ENCODE results near the gene PKD2L1. TPM values are rescaled to one million over a fixed set of nuclear protein-coding genes. Genes with fewer than 3 reads are reported as not detected.
"Not testable (repeated sequence)": the region's sequence is repeated elsewhere in the genome, so short reads cannot be mapped to it uniquely, and the experiment has no call there.

PKD2L1 gene
- not detected for polyA plus RNA-seq (2013)

- Histone ChIP-seq H3K4me3 (ENCODE audit: control insufficient read depth in 1 of 7, extremely low read depth in 1 of 7, insufficient read depth in 4 of 7, low read depth in 2 of 7, low read length in 6 of 7) (no peak within 1 kb of the TSS), H3K36me3 (ENCODE audit: control insufficient read depth in 4 of 4, insufficient read depth in 4 of 4, low read length in 3 of 4) (no peaks in the 10 kb centered on the region), H3K4me1 (ENCODE audit: control extremely low read depth in 1 of 4, control insufficient read depth in 4 of 4, insufficient read depth in 4 of 4, low read length in 3 of 4) (peaks cover 10 to 19% (median 12%) of the 10 kb centered on the region in 4 experiments), H3K27me3 (replicated peaks in 2 of 5; ENCODE audit: control insufficient read depth in 4 of 5, insufficient read depth in 5 of 5, low read length in 4 of 5) (peaks cover 0 to 11% (median 0%) of the 10 kb centered on the region in 5 experiments), H3K9me3 (ENCODE audit: control extremely low read depth in 1 of 5, control insufficient read depth in 4 of 5, insufficient read depth in 2 of 5, low read depth in 1 of 5, low read length in 4 of 5) (no peaks in the 10 kb centered on the region), H3K27ac (ENCODE audit: insufficient read depth in 1 of 2, low read depth in 1 of 2, low read length in 2 of 2, poor library complexity in 1 of 2, severe bottlenecking in 2 of 2) (no peak within 1 kb of the TSS)
- 89% methylated on average over 3 of the region's 5 CpGs for WGBS (ENCODE audit: insufficient coverage)
- POLR2A ChIA-PET: no interaction called here
- DNase-seq: no peak
- CTCF ChIA-PET: interaction anchor here (1.2 to 7.5 kb wide), 4 partner anchors 12 to 102 kb away, joined by 3 to 74 read pairs (median 13); partner anchors contain the start of gene SCD
Observed at GRCh38 chr10:100330079-100330478, at the start of gene PKD2L1. TSS of gene PKD2L1 (minus strand) at chr10:100330228. CDS start at chr10:100330103, 125 bp downstream.

GRCh38 chr10:100377830-100378229 is 47.8 kb upstream of the PKD2L1 start:
- peaks cover 0 to 37% (median 23%) of the 10 kb centered on the region in 4 experiments for H3K4me1 ChIP-seq (ENCODE audit: control extremely low read depth in 1 of 4, control insufficient read depth in 4 of 4, insufficient read depth in 4 of 4, low read length in 3 of 4)
- DNase-seq: no peak
- H3K27me3 ChIP-seq (replicated peaks in 2 of 5; ENCODE audit: control insufficient read depth in 4 of 5, insufficient read depth in 5 of 5, low read length in 4 of 5): no peaks in the 10 kb centered on the region
- ChIA-PET POLR2A (no interaction called here), CTCF (interaction anchor here (0.9 to 1.6 kb wide), 4 partner anchors 35 to 133 kb away, joined by 3 to 8 read pairs (median 4); no protein-coding TSS in a partner anchor)
- no peaks in the 10 kb centered on the region for H3K9me3 ChIP-seq (ENCODE audit: control extremely low read depth in 1 of 5, control insufficient read depth in 4 of 5, insufficient read depth in 2 of 5, low read depth in 1 of 5, low read length in 4 of 5)
- 73% methylated on average over 2 of the region's 5 CpGs for WGBS (ENCODE audit: insufficient coverage)
- H3K36me3 ChIP-seq (ENCODE audit: control insufficient read depth in 4 of 4, insufficient read depth in 4 of 4, low read length in 3 of 4): peaks cover 0 to 10% (median 4%) of the 10 kb centered on the region in 4 experiments
- H3K27ac ChIP-seq (ENCODE audit: insufficient read depth in 1 of 2, low read depth in 1 of 2, low read length in 2 of 2, poor library complexity in 1 of 2, severe bottlenecking in 2 of 2): no peak overlapping the region
- H3K4me3 ChIP-seq (ENCODE audit: control insufficient read depth in 1 of 7, extremely low read depth in 1 of 7, insufficient read depth in 4 of 7, low read depth in 2 of 7, low read length in 6 of 7): no peak overlapping the region

GRCh38 chr10:100376656-100377055 is 46.6 kb upstream of the PKD2L1 start:
- H3K9me3 ChIP-seq (ENCODE audit: control extremely low read depth in 1 of 5, control insufficient read depth in 4 of 5, insufficient read depth in 2 of 5, low read depth in 1 of 5, low read length in 4 of 5); POLR2A ChIA-PET; H3K36me3 ChIP-seq (ENCODE audit: control insufficient read depth in 4 of 4, insufficient read depth in 4 of 4, low read length in 3 of 4); H3K4me3 ChIP-seq (ENCODE audit: control insufficient read depth in 1 of 7, extremely low read depth in 1 of 7, insufficient read depth in 4 of 7, low read depth in 2 of 7, low read length in 6 of 7); H3K27me3 ChIP-seq (replicated peaks in 2 of 5; ENCODE audit: control insufficient read depth in 4 of 5, insufficient read depth in 5 of 5, low read length in 4 of 5); H3K27ac ChIP-seq (ENCODE audit: insufficient read depth in 1 of 2, low read depth in 1 of 2, low read length in 2 of 2, poor library complexity in 1 of 2, severe bottlenecking in 2 of 2); DNase-seq: not testable (repeated sequence)
- H3K4me1 ChIP-seq (ENCODE audit: control extremely low read depth in 1 of 4, control insufficient read depth in 4 of 4, insufficient read depth in 4 of 4, low read length in 3 of 4): peaks cover 7 to 48% (median 31%) of the 10 kb centered on the region in 4 experiments
- CTCF ChIA-PET: interaction anchor here (1.0 kb wide), 1 partner anchor 1272 kb away, joined by 3 read pairs; no protein-coding TSS in a partner anchor
- 88% methylated on average over 6 of the region's 6 CpGs for WGBS (ENCODE audit: insufficient coverage)

GRCh38 chr10:100374677-100375353 is 44.8 kb upstream of the PKD2L1 start:
- H3K4me3 ChIP-seq (ENCODE audit: control insufficient read depth in 1 of 7, extremely low read depth in 1 of 7, insufficient read depth in 4 of 7, low read depth in 2 of 7, low read length in 6 of 7): peak overlapping the region in 4 of 7 experiments; percentile 74 to 91 (median 86)
- not testable (repeated sequence) for H3K27me3 ChIP-seq (replicated peaks in 2 of 5; ENCODE audit: control insufficient read depth in 4 of 5, insufficient read depth in 5 of 5, low read length in 4 of 5); H3K36me3 ChIP-seq (ENCODE audit: control insufficient read depth in 4 of 4, insufficient read depth in 4 of 4, low read length in 3 of 4); DNase-seq; H3K9me3 ChIP-seq (ENCODE audit: control extremely low read depth in 1 of 5, control insufficient read depth in 4 of 5, insufficient read depth in 2 of 5, low read depth in 1 of 5, low read length in 4 of 5)
- H3K27ac ChIP-seq (ENCODE audit: insufficient read depth in 1 of 2, low read depth in 1 of 2, low read length in 2 of 2, poor library complexity in 1 of 2, severe bottlenecking in 2 of 2): peak overlapping the region in 1 of 2 experiments; percentile 95
- POLR2A ChIA-PET: interaction anchor here (2.7 kb wide), 1 partner anchor 28 kb away, joined by 30 read pairs; the partner anchor contains the start of gene SCD
- CTCF ChIA-PET: interaction anchor here (0.6 to 1.4 kb wide), 6 partner anchors 20 to 256 kb away, joined by 3 to 4 read pairs (median 4); no protein-coding TSS in a partner anchor
- H3K4me1 ChIP-seq (ENCODE audit: control extremely low read depth in 1 of 4, control insufficient read depth in 4 of 4, insufficient read depth in 4 of 4, low read length in 3 of 4): peaks cover 12 to 65% (median 49%) of the 10 kb centered on the region in 4 experiments
- WGBS (ENCODE audit: insufficient coverage): 96% methylated on average over 7 of the region's 7 CpGs

- CTCF ChIA-PET: interaction anchor here (0.7 to 1.7 kb wide), 6 partner anchors 11 to 37 kb away, joined by 3 to 10 read pairs (median 3); partner anchors contain the start of gene SCD
- peak in 1 of 3 donors; percentile 6 for DNase-seq
Observed at GRCh38 chr10:100374200-100374655, 44.2 kb upstream of the PKD2L1 start.

GRCh38 chr10:100373298-100374199 is 43.5 kb upstream of the PKD2L1 start:
- ChIA-PET CTCF (interaction anchor here (0.7 to 1.7 kb wide), 9 partner anchors 10 to 60 kb away, joined by 3 to 10 read pairs (median 3); partner anchors contain the start of gene SCD), POLR2A (interaction anchor here (0.6 to 2.7 kb wide), 7 partner anchors 8 to 50 kb away, joined by 3 to 30 read pairs (median 4); partner anchors contain the start of gene SCD)
- Histone ChIP-seq H3K36me3 (ENCODE audit: control insufficient read depth in 4 of 4, insufficient read depth in 4 of 4, low read length in 3 of 4) (no peaks in the 10 kb centered on the region), H3K27me3 (replicated peaks in 2 of 5; ENCODE audit: control insufficient read depth in 4 of 5, insufficient read depth in 5 of 5, low read length in 4 of 5) (no peaks in the 10 kb centered on the region), H3K9me3 (ENCODE audit: control extremely low read depth in 1 of 5, control insufficient read depth in 4 of 5, insufficient read depth in 2 of 5, low read depth in 1 of 5, low read length in 4 of 5) (no peaks in the 10 kb centered on the region), H3K27ac (ENCODE audit: insufficient read depth in 1 of 2, low read depth in 1 of 2, low read length in 2 of 2, poor library complexity in 1 of 2, severe bottlenecking in 2 of 2) (peak overlapping the region; percentile 91 to 95), H3K4me1 (ENCODE audit: control extremely low read depth in 1 of 4, control insufficient read depth in 4 of 4, insufficient read depth in 4 of 4, low read length in 3 of 4) (peaks cover 14 to 72% (median 51%) of the 10 kb centered on the region in 4 experiments), H3K4me3 (ENCODE audit: control insufficient read depth in 1 of 7, extremely low read depth in 1 of 7, insufficient read depth in 4 of 7, low read depth in 2 of 7, low read length in 6 of 7) (peak overlapping the region; percentile 39 to 91 (median 78))
- WGBS (ENCODE audit: insufficient coverage): 0% methylated on average over 39 of the region's 45 CpGs
- DNase-seq: peak; percentile 90 to 93 (median 92)

More at GRCh38 chr10:100374200-100374655, 44.2 kb upstream of the PKD2L1 start:
- peak overlapping the region; percentile 91 to 95 for H3K27ac ChIP-seq (ENCODE audit: insufficient read depth in 1 of 2, low read depth in 1 of 2, low read length in 2 of 2, poor library complexity in 1 of 2, severe bottlenecking in 2 of 2)
- H3K36me3 ChIP-seq (ENCODE audit: control insufficient read depth in 4 of 4, insufficient read depth in 4 of 4, low read length in 3 of 4): no peaks in the 10 kb centered on the region
- peaks cover 14 to 68% (median 51%) of the 10 kb centered on the region in 4 experiments for H3K4me1 ChIP-seq (ENCODE audit: control extremely low read depth in 1 of 4, control insufficient read depth in 4 of 4, insufficient read depth in 4 of 4, low read length in 3 of 4)
- H3K27me3 ChIP-seq (replicated peaks in 2 of 5; ENCODE audit: control insufficient read depth in 4 of 5, insufficient read depth in 5 of 5, low read length in 4 of 5): no peaks in the 10 kb centered on the region
- H3K4me3 ChIP-seq (ENCODE audit: control insufficient read depth in 1 of 7, extremely low read depth in 1 of 7, insufficient read depth in 4 of 7, low read depth in 2 of 7, low read length in 6 of 7): peak overlapping the region in 6 of 7 experiments; percentile 74 to 91 (median 82)
- no peaks in the 10 kb centered on the region for H3K9me3 ChIP-seq (ENCODE audit: control extremely low read depth in 1 of 5, control insufficient read depth in 4 of 5, insufficient read depth in 2 of 5, low read depth in 1 of 5, low read length in 4 of 5)
- POLR2A ChIA-PET: interaction anchor here (0.7 to 2.7 kb wide), 3 partner anchors 10 to 27 kb away, joined by 3 to 30 read pairs (median 5); partner anchors contain the start of gene SCD
- 33% methylated on average over 3 of the region's 3 CpGs for WGBS (ENCODE audit: insufficient coverage)

Data from common myeloid progenitor, CD34-positive (primary cell).